GM23248 (cell line): ENCODE data around the gene INTS2.

Experiments used
- EZH2 ChIP-seq: fragments of 200-600 bp; sonication (generic); IDR thresholded peaks from 2 replicates; pipeline ENCODE4 v1.6.1; 2018; ENCODE audit warnings: antibody characterized with exemption, mild to moderate bottlenecking; ENCODE audit not compliant: insufficient read depth, poor library complexity, severe bottlenecking
- EZH2phosphoT487 ChIP-seq: fragments of 200-600 bp; sonication (generic); IDR thresholded peaks from 2 replicates; pipeline ENCODE4 v1.6.1; 2018; ENCODE audit warnings: antibody characterized with exemption, moderate library complexity, mild to moderate bottlenecking, low read depth; ENCODE audit not compliant: insufficient read depth

DNA sequence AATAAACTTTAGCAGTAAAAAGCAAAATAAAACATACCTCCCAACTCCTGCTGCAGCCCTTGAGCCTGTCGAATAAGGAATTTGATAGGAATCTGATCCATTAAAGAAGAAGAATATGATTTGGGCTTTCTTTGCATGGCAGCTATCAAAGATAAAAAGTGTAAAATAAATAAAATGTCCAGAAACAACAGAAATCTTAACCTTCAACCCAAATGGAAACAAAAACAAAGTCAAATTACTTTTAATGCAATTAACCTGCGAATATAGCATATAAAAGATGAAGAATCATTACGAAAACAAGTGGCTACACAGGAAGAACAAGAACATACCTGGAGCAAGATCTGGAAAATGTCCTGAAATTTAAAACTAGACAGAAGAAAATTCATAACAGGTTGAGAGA, 42.9 kb downstream of the INTS2 start:
- TF ChIP-seq EZH2phosphoT487 (no peak), EZH2 (no peak)
